Tibial artery (tissue), 4 donors: Measurements from ENCODE around the gene VPS26C.

Experiments used
- DNase-seq, 2 donors: peaks; one replicate each; pipeline ENCODE4 v3.0.0-alpha.2; 2019
- H3K27ac ChIP-seq, 2 donors: fragments of 200-600 bp; sonication (generic) in 1 of 2; 1 replicate in 1 of 2; 2 replicates in 1 of 2; pipeline ENCODE4 v1.5.1; 2018 to 2019; ENCODE audit warnings: mild to moderate bottlenecking in 1 of 2
- H3K27me3 ChIP-seq, 2 donors: fragments of 200-600 bp; sonication (generic) in 1 of 2; one replicate each; pipeline versions ENCODE4 v1.5.1 to v1.6.0; 2016 to 2019
- H3K36me3 ChIP-seq, 3 donors: fragments of 200-600 bp; sonication (generic) in 2 of 3; one replicate each; pipeline ENCODE4 v1.5.1; 2016 to 2019; ENCODE audit warnings: mild to moderate bottlenecking in 2 of 3
- H3K4me1 ChIP-seq, 4 donors: fragments of 200-600 bp; sonication (generic) in 2 of 4; 1 replicate in 3 of 4; 2 replicates in 1 of 4; pipeline ENCODE4 v1.5.1; 2016 to 2019
- H3K4me3 ChIP-seq, 2 donors: fragments of 200-600 bp; sonication (generic) in 1 of 2; 1 replicate in 1 of 2; 2 replicates in 1 of 2; pipeline ENCODE4 v1.5.1; 2018 to 2019; ENCODE audit warnings: mild to moderate bottlenecking in 2 of 2
- H3K9me3 ChIP-seq, 3 donors: fragments of 200-600 bp; sonication (generic) in 1 of 3; one replicate each; pipeline ENCODE4 v1.5.1; 2016 to 2019
- CTCF ChIP-seq, 2 experiments: fragments of 200-600 bp in 1 of 2; fragments of 450-650 bp in 1 of 2; IDR thresholded peaks; one replicate each; pipeline ENCODE4 v1.5.1; 2017 to 2019; ENCODE audit warnings: antibody characterized with exemption in 2 of 2, mild to moderate bottlenecking in 1 of 2, moderate library complexity in 1 of 2
- intact Hi-C: fragments of 100-400 bp; cut with DNase I; formaldehyde crosslinking; loops from one replicate; pipeline ENCODE4 v1.15.0; 2023; ENCODE audit warnings: low total_unique reads

Gene VPS26C

DNA sequence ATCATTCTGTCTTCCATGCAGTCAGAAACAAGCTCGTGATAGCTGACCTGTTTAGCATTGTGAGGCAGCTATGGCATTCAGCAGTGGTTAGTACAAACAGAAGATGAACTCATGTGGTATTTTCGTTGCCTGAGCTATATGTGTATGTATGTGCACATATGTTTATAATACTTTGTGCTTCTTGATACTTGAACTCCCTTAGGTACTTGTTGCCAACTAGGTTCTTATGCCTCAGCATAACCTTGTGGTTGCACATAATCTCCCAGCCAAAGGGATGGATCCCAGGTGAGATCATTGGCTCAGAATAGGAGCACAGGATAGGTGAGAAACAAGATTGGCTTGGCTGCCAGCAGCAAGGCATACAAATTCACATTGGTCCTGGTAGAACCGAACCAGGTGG is 86.1 kb downstream of the VPS26C start:
- Histone ChIP-seq H3K27me3 (no peaks in the 10 kb centered on the region), H3K4me3 (no peak overlapping the region), H3K27ac (no peak overlapping the region), H3K4me1 (peaks cover 0 to 3% (median 0%) of the 10 kb centered on the region in 4 donors), H3K9me3 (no peaks in the 10 kb centered on the region), H3K36me3 (peaks cover 6 to 58% (median 45%) of the 10 kb centered on the region in 3 donors)
- intact Hi-C loops: no loop called here
- no peak for DNase-seq
- TF ChIP-seq CTCF (IDR thresholded peaks at IDR 0.05): no peak

GRCh38 chr21:37176716-37177115 is 90.4 kb downstream of the VPS26C start:
- no peak for DNase-seq
- Histone ChIP-seq H3K36me3 (peaks cover 17 to 75% (median 59%) of the 10 kb centered on the region in 3 donors), H3K27me3 (no peaks in the 10 kb centered on the region), H3K4me1 (peaks cover 0 to 3% (median 0%) of the 10 kb centered on the region in 4 donors), H3K4me3 (no peak overlapping the region), H3K9me3 (no peaks in the 10 kb centered on the region), H3K27ac (no peak overlapping the region)
- intact Hi-C loops: no loop called here
- TF ChIP-seq CTCF (IDR thresholded peaks at IDR 0.05): no peak
